ENCODE results near the gene RAB4A.

RAB4A gene

GRCh38 chr1:229234870-229235472 is 35.9 kb upstream of the RAB4A start:
- DNase-seq (ENCODE audit: low spot score), result no peak
- TF ChIP-seq, protein P1, sequence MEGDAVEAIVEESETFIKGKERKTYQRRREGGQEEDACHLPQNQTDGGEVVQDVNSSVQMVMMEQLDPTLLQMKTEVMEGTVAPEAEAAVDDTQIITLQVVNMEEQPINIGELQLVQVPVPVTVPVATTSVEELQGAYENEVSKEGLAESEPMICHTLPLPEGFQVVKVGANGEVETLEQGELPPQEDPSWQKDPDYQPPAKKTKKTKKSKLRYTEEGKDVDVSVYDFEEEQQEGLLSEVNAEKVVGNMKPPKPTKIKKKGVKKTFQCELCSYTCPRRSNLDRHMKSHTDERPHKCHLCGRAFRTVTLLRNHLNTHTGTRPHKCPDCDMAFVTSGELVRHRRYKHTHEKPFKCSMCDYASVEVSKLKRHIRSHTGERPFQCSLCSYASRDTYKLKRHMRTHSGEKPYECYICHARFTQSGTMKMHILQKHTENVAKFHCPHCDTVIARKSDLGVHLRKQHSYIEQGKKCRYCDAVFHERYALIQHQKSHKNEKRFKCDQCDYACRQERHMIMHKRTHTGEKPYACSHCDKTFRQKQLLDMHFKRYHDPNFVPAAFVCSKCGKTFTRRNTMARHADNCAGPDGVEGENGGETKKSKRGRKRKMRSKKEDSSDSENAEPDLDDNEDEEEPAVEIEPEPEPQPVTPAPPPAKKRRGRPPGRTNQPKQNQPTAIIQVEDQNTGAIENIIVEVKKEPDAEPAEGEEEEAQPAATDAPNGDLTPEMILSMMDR (IDR thresholded peaks at IDR 0.05; ENCODE audit: extremely low read depth, missing control alignments), result no peak

- DNase-seq (ENCODE audit: low spot score), result no peak
- TF ChIP-seq, protein P1 (IDR thresholded peaks at IDR 0.05; ENCODE audit: extremely low read depth, missing control alignments), result no peak
These were observed 33.6 kb upstream of the RAB4A start for GRCh38 chr1:229237320-229237719.

- TF ChIP-seq, protein P1 (IDR thresholded peaks at IDR 0.05; ENCODE audit: extremely low read depth, missing control alignments), result no peak
- no peak for DNase-seq (ENCODE audit: low spot score)
These were observed 32.7 kb upstream of the RAB4A start for GRCh38 chr1:229238231-229238630.

DNA sequence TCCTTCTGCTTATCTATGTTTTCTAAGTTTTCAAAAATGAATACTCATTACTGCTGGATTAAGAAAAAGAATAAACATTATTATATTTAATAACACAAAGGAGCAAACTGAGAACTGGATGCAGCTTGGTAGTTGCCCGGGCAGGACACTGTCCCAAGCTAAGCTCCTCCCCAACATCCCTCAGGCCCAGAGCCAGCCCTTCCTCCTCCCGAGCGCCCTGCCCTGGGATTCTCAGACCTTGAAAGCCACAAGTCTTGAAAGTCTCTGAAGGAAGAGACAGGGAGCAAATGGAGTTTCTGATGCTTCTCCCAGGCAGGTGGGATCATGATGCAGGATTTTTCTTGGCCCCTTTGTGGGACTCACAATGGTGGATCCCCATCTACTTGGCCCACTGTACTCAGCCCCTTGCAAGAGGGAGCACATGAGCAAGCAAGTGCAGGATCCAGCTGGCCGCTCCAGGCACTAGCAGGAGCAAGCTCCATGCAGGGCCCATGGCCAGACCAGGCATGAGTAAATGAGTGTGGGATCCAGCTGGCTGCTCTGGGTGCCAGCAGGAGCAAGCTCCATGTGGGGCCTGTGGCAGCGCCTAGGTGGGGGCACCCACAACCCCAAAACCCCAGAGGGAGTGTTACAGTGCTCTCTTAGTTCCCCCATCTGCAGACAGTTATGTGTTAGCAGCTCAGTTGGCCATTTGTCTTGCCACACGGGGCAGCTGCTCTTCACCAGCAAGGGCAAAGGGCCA is 32.1 kb upstream of the RAB4A start:
- DNase-seq (ENCODE audit: low spot score), result no peak
- TF ChIP-seq, protein P1 (IDR thresholded peaks at IDR 0.05; ENCODE audit: extremely low read depth, missing control alignments), result no peak

- no peak for DNase-seq (ENCODE audit: low spot score)
- TF ChIP-seq, protein P1 (IDR thresholded peaks at IDR 0.05; ENCODE audit: extremely low read depth, missing control alignments), result no peak
These were observed 30.4 kb upstream of the RAB4A start for GRCh38 chr1:229240532-229240931.

DNA sequence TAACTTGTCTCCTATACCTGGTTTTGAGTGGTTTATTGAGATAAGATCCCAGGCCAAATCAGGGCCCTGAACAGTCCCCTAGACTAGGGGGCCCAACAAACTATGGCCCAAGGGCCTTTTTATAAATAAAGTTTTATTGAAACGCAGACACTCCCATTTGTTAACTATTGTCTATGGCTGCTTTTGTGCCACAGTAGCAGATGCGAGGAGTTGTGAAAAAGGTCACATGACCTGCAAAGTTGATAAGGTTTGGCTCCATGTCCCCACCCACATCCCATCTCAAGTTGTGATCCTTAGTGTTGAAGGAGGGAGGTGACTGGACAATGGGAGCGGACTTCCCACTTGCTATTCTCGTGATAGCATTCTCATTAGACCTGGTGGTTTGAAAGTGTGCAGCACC is 29.5 kb upstream of the RAB4A start:
- DNase-seq (ENCODE audit: low spot score), result no peak
- TF ChIP-seq, protein P1 (IDR thresholded peaks at IDR 0.05; ENCODE audit: extremely low read depth, missing control alignments), result no peak

DNA sequence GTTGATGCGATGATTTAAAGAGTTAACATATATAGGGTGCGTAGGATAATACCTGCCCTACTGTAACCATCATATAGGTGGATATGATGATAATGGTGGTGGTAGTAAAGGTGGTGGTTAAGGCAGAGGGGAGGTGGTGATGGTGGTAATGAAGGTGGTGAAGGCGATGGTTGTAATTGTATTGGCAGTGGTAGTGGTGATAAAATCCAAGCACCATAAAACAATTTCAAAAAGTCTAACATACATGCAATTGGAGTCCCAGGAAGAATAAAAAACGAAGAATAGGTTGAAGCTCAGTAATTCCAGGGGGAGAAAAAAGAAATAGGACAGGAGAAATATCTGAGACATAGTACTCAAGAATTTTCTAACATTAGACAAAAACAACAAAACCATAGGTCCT is 27.3 kb upstream of the RAB4A start:
- DNase-seq (ENCODE audit: low spot score), result no peak
- TF ChIP-seq, protein P1 (IDR thresholded peaks at IDR 0.05; ENCODE audit: extremely low read depth, missing control alignments), result no peak

All from GM20000 (cell line).